HEK293 (cell line): ENCODE results near the gene RNF214.

ENCODE experiments used
- CTCF ChIA-PET: fragments of 350-600 bp; formaldehyde crosslinking; extraction: SDS; loops from one replicate; lab custom pipeline; 2021; ENCODE audit warnings: antibody characterized with exemption; lab: Yijun Ruan, JAX
- POLR2A ChIA-PET: fragments of 300-600 bp; formaldehyde crosslinking; extraction: SDS; loops from one replicate; lab custom pipeline; 2020; ENCODE audit warnings: antibody characterized with exemption, inconsistent platforms; lab: Yijun Ruan, JAX
- H3K27ac ChIP-seq: fragments of 200-500 bp; sonication (Bioruptor generic); 2 replicates; pipeline ENCODE4 v1.5.1; 2014; ENCODE audit warnings: low read depth, low read length, control low read depth, inconsistent platforms; ENCODE audit errors: extremely low read depth
- H3K36me3 ChIP-seq, 2 experiments: fragments of 200-500 bp in 1 of 2; sonication (Bioruptor generic) in 1 of 2; 1 replicate in 1 of 2; 2 replicates in 1 of 2; pipeline ENCODE4 v1.5.1; 2014 to 2017; ENCODE audit warnings: inconsistent platforms in 2 of 2, low read length in 2 of 2; ENCODE audit not compliant: control insufficient read depth in 2 of 2, insufficient read depth in 1 of 2
- H3K4me1 ChIP-seq: fragments of 200-500 bp; sonication (Bioruptor generic); 2 replicates; pipeline ENCODE4 v1.5.1; 2014; ENCODE audit warnings: mild to moderate bottlenecking, low read length, inconsistent platforms; ENCODE audit not compliant: control insufficient read depth, insufficient read depth
- H3K4me3 ChIP-seq: 2 replicates; pipeline ENCODE4 v1.5.1; 2011; ENCODE audit warnings: low read depth, mild to moderate bottlenecking, control low read depth, low read length, moderate library complexity
- H3K9me3 ChIP-seq: fragments of 200-500 bp; sonication (Bioruptor generic); 2 replicates; pipeline ENCODE4 v1.5.1; 2014; ENCODE audit warnings: low read depth, low read length, inconsistent platforms; ENCODE audit not compliant: control insufficient read depth, insufficient read depth
- BCL11A ChIP-seq: fragments of 450-650 bp; formaldehyde crosslinking; IDR thresholded peaks from 2 replicates; pipeline ENCODE4 v1.5.1; 2016; ENCODE audit warnings: low read depth, missing biosample characterization, missing genetic modification characterization
- HOXD13 ChIP-seq: sonication (generic); formaldehyde crosslinking; IDR thresholded peaks from 2 replicates; pipeline ENCODE4 v1.8.0; 2022; ENCODE audit warnings: missing genetic modification reagents, borderline replicate concordance
- KLF10 ChIP-seq: fragments of 450-650 bp; IDR thresholded peaks from 2 replicates; pipeline ENCODE4 v1.5.1; 2018; ENCODE audit warnings: missing biosample characterization, mild to moderate bottlenecking, missing genetic modification characterization
- KLF8 ChIP-seq: fragments of 450-650 bp; formaldehyde crosslinking; IDR thresholded peaks from 2 replicates; pipeline ENCODE4 v1.5.1; 2016; ENCODE audit warnings: missing biosample characterization, missing genetic modification characterization
- MEIS1 ChIP-seq: sonication (generic); formaldehyde crosslinking; IDR thresholded peaks from 2 replicates; pipeline ENCODE4 v1.8.1; 2022; ENCODE audit warnings: missing genetic modification reagents, mild to moderate bottlenecking, borderline replicate concordance
- SCRT1 ChIP-seq: fragments of 450-650 bp; formaldehyde crosslinking; IDR thresholded peaks from 2 replicates; pipeline ENCODE4 v1.5.1; 2016; ENCODE audit warnings: missing biosample characterization, missing genetic modification characterization, borderline replicate concordance
- TRIM28 ChIP-seq: IDR thresholded peaks from 2 replicates; pipeline ENCODE4 v1.6.1; 2011; ENCODE audit warnings: low read length, control low read depth, borderline replicate concordance
- WT1 ChIP-seq: fragments of 450-650 bp; formaldehyde crosslinking; IDR thresholded peaks from 2 replicates; pipeline ENCODE4 v1.5.1; 2016; ENCODE audit warnings: missing biosample characterization, missing genetic modification characterization
- ZBTB8A ChIP-seq: fragments of 450-650 bp; formaldehyde crosslinking; IDR thresholded peaks from 2 replicates; pipeline ENCODE4 v1.5.1; 2016; ENCODE audit warnings: missing biosample characterization, missing genetic modification characterization
- ZEB2 ChIP-seq: fragments of 450-650 bp; formaldehyde crosslinking; IDR thresholded peaks from 2 replicates; pipeline ENCODE4 v1.5.1; 2016; ENCODE audit warnings: missing biosample characterization, missing genetic modification characterization
- ZFP41 ChIP-seq: fragments of 450-650 bp; formaldehyde crosslinking; IDR thresholded peaks from 2 replicates; pipeline ENCODE4 v1.5.1; 2016; ENCODE audit warnings: missing biosample characterization, missing genetic modification characterization, borderline replicate concordance
- ZNF155 ChIP-seq: fragments of 450-650 bp; formaldehyde crosslinking; IDR thresholded peaks from 2 replicates; pipeline ENCODE4 v1.5.1; 2016; ENCODE audit warnings: missing biosample characterization, missing genetic modification characterization
- ZNF214 ChIP-seq: fragments of 450-650 bp; formaldehyde crosslinking; IDR thresholded peaks from 2 replicates; pipeline ENCODE4 v1.5.1; 2017; ENCODE audit warnings: missing biosample characterization, mild to moderate bottlenecking, missing genetic modification characterization, borderline replicate concordance
- ZNF335 ChIP-seq: fragments of 450-650 bp; formaldehyde crosslinking; conservative IDR thresholded peaks from 2 replicates; pipeline ENCODE4 v1.5.1; 2016; ENCODE audit warnings: missing biosample characterization, missing genetic modification characterization
- ZNF37A ChIP-seq: fragments of 450-650 bp; IDR thresholded peaks from 2 replicates; pipeline ENCODE4 v1.5.1; 2018; ENCODE audit warnings: missing biosample characterization, missing genetic modification characterization
- ZNF416 ChIP-seq: fragments of 450-650 bp; formaldehyde crosslinking; IDR thresholded peaks from 2 replicates; pipeline ENCODE4 v1.5.1; 2016; ENCODE audit warnings: missing biosample characterization, missing genetic modification characterization
- ZNF423 ChIP-seq: fragments of 450-650 bp; formaldehyde crosslinking; IDR thresholded peaks from 2 replicates; pipeline ENCODE4 v1.5.1; 2016; ENCODE audit warnings: missing biosample characterization, missing genetic modification characterization
- ZNF548 ChIP-seq: fragments of 450-650 bp; formaldehyde crosslinking; IDR thresholded peaks from 2 replicates; pipeline ENCODE4 v1.5.1; 2016; ENCODE audit warnings: missing biosample characterization, missing genetic modification characterization
- ZNF558 ChIP-seq: fragments of 450-650 bp; formaldehyde crosslinking; IDR thresholded peaks from 2 replicates; pipeline ENCODE4 v1.5.1; 2016; ENCODE audit warnings: missing biosample characterization, missing genetic modification characterization
- ZNF561 ChIP-seq: fragments of 450-650 bp; IDR thresholded peaks from 2 replicates; pipeline ENCODE4 v1.5.1; 2018; ENCODE audit warnings: missing biosample characterization, missing genetic modification characterization, borderline replicate concordance
- ZNF610 ChIP-seq: fragments of 450-650 bp; formaldehyde crosslinking; IDR thresholded peaks from 2 replicates; pipeline ENCODE4 v1.5.1; 2016; ENCODE audit warnings: missing biosample characterization, missing genetic modification characterization, borderline replicate concordance
- ZNF645 ChIP-seq: fragments of 450-650 bp; formaldehyde crosslinking; IDR thresholded peaks from 2 replicates; pipeline ENCODE4; 2016; ENCODE audit warnings: missing biosample characterization, missing genetic modification characterization
- ZNF658 ChIP-seq: fragments of 450-650 bp; formaldehyde crosslinking; IDR thresholded peaks from 2 replicates; pipeline ENCODE4; 2016; ENCODE audit warnings: missing biosample characterization, missing genetic modification characterization
- ZNF660 ChIP-seq: fragments of 450-650 bp; IDR thresholded peaks from 2 replicates; pipeline ENCODE4 v1.5.1; 2018; ENCODE audit warnings: missing biosample characterization, mild to moderate bottlenecking, missing genetic modification characterization
- ZNF776 ChIP-seq: fragments of 450-650 bp; formaldehyde crosslinking; IDR thresholded peaks from 2 replicates; pipeline ENCODE4 v1.5.0; 2017; ENCODE audit warnings: missing biosample characterization, missing genetic modification characterization, borderline replicate concordance
- ZNF792 ChIP-seq: fragments of 450-650 bp; formaldehyde crosslinking; IDR thresholded peaks from 2 replicates; pipeline ENCODE4 v1.5.1; 2016; ENCODE audit warnings: missing biosample characterization, missing genetic modification characterization
- ZNF843 ChIP-seq: fragments of 450-650 bp; formaldehyde crosslinking; IDR thresholded peaks from 2 replicates; pipeline ENCODE4 v1.5.1; 2016; ENCODE audit warnings: missing biosample characterization, missing genetic modification characterization
- TF ChIP-seq, protein P1 (sequence below): fragments of 450-650 bp; formaldehyde crosslinking; optimal IDR thresholded peaks from 2 replicates; pipeline ENCODE3; 2016; ENCODE audit warnings: missing biosample characterization, mild to moderate bottlenecking, missing genetic modification characterization
- TF ChIP-seq, protein P2 (sequence below): fragments of 450-650 bp; formaldehyde crosslinking; IDR thresholded peaks from 2 replicates; pipeline ENCODE4 v1.5.1; 2016; ENCODE audit warnings: missing biosample characterization, missing genetic modification characterization
- TF ChIP-seq, protein P3 (sequence below): fragments of 450-650 bp; formaldehyde crosslinking; IDR thresholded peaks from 2 replicates; pipeline ENCODE4 v1.5.1; 2017; ENCODE audit warnings: missing biosample characterization, missing genetic modification characterization

Gene RNF214

GRCh38 chr11:117187428-117187798 lies 45.1 kb upstream of the RNF214 start (continued):
- TF ChIP-seq ZNF610 (tag by site-specific recombination), result no peak
- no peak for TF ChIP-seq ZNF843 (tag by site-specific recombination)
- TF ChIP-seq ZNF423 (tag by site-specific recombination), result no peak
- TF ChIP-seq ZNF416, result no peak
- TF ChIP-seq, all 188 proteins: peak for 0

DNA sequence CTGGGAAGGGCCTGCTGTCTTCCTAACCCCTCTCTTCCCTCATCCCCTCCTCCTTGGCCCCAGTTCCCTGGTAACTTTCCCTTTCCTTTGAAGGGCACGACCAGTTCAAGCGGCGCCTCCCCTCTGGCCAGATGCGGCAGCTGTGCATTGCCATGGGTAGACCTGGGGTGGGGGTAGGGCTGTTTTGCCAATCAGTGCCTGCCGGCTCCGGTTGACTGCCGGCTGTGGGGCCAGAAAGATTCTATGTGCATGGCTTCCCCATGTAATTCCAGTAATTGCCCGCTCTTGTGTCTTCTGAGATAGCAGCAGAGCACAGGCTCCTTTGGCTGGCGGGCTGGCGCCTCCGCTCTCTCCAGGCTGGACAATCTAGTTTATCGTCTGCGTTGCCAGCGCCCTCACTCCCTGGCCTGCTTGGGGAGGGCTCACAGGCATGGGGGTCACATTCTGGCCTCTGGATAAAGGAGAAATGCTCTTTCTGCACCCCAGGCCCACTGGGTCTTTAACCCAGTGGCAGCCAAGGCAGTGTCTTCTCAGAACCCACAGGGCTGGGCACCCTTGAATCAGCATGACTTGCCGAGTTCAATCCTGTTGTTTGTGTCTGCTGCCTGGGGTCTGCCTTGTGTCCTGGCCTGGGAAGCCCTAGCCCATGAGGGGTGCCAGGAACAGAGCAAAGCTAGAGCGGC lies 44.5 kb upstream of the RNF214 start:
- Histone ChIP-seq H3K36me3 (peaks cover 0 to 79% of the 10 kb centered on the region in 2 experiments; a peak in 1 of 3 replicates), H3K4me1 (no peaks in the 10 kb centered on the region), H3K27ac (no peak overlapping the region), H3K4me3 (no peak overlapping the region), H3K9me3 (no peaks in the 10 kb centered on the region)
- ChIA-PET CTCF (interaction anchor here (1.1 kb wide), 1 partner anchor 34 kb away, joined by 3 read pairs; no protein-coding TSS in a partner anchor), POLR2A (no interaction called here)
- TF ChIP-seq MEIS1 (CRISPR knock-in tag), result no peak
- TF ChIP-seq ZNF792, result no peak
- TF ChIP-seq WT1 (tag by site-specific recombination), result no peak
- no peak for TF ChIP-seq ZNF214 (tag by site-specific recombination)
- TF ChIP-seq ZNF335 (tag by site-specific recombination), result no peak
- TF ChIP-seq ZNF645, result no peak
- TF ChIP-seq ZEB2 (tag by site-specific recombination), result no peak
- TF ChIP-seq SCRT1 (tag by site-specific recombination), result no peak
- no peak for TF ChIP-seq BCL11A
- TF ChIP-seq ZFP41 (tag by site-specific recombination), result no peak
- TF ChIP-seq ZNF658 (tag by site-specific recombination), result no peak
- no peak for TF ChIP-seq HOXD13 (CRISPR knock-in tag)

GRCh38 chr11:117188620-117189081 lies 43.8 kb upstream of the RNF214 start:
- Histone ChIP-seq H3K4me1 (no peaks in the 10 kb centered on the region), H3K4me3 (no peak overlapping the region), H3K9me3 (no peaks in the 10 kb centered on the region), H3K27ac (no peak overlapping the region), H3K36me3 (peaks cover 0 to 84% of the 10 kb centered on the region in 2 experiments; a peak in 1 of 3 replicates)
- ChIA-PET CTCF (interaction anchor here (1.1 kb wide), 1 partner anchor 33 kb away, joined by 3 read pairs; no protein-coding TSS in a partner anchor), POLR2A (interaction anchor here (0.9 kb wide), 1 partner anchor 8 kb away, joined by 3 read pairs; no protein-coding TSS in a partner anchor)
- TF ChIP-seq ZNF37A, result no peak
- TF ChIP-seq, protein P1, sequence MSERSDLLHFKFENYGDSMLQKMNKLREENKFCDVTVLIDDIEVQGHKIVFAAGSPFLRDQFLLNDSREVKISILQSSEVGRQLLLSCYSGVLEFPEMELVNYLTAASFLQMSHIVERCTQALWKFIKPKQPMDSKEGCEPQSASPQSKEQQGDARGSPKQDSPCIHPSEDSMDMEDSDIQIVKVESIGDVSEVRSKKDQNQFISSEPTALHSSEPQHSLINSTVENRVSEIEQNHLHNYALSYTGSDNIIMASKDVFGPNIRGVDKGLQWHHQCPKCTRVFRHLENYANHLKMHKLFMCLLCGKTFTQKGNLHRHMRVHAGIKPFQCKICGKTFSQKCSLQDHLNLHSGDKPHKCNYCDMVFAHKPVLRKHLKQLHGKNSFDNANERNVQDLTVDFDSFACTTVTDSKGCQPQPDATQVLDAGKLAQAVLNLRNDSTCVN, result no peak
- no peak for TF ChIP-seq ZNF561 (tag by site-specific recombination)
- TF ChIP-seq, protein P2, sequence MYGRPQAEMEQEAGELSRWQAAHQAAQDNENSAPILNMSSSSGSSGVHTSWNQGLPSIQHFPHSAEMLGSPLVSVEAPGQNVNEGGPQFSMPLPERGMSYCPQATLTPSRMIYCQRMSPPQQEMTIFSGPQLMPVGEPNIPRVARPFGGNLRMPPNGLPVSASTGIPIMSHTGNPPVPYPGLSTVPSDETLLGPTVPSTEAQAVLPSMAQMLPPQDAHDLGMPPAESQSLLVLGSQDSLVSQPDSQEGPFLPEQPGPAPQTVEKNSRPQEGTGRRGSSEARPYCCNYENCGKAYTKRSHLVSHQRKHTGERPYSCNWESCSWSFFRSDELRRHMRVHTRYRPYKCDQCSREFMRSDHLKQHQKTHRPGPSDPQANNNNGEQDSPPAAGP (tag by site-specific recombination), result no peak
- TF ChIP-seq KLF10 (tag by site-specific recombination), result no peak
- TF ChIP-seq ZNF155 (tag by site-specific recombination), result no peak
- TF ChIP-seq ZNF660 (tag by site-specific recombination), result no peak
- TF ChIP-seq KLF8, result no peak
- no peak for TF ChIP-seq ZNF548 (tag by site-specific recombination)
- TF ChIP-seq ZEB2 (tag by site-specific recombination), result no peak
- TF ChIP-seq TRIM28, result no peak
- TF ChIP-seq ZNF423 (tag by site-specific recombination), result no peak
- no peak for TF ChIP-seq ZNF776 (tag by site-specific recombination)
- no peak for TF ChIP-seq ZNF558 (tag by site-specific recombination)
- TF ChIP-seq, protein P3, sequence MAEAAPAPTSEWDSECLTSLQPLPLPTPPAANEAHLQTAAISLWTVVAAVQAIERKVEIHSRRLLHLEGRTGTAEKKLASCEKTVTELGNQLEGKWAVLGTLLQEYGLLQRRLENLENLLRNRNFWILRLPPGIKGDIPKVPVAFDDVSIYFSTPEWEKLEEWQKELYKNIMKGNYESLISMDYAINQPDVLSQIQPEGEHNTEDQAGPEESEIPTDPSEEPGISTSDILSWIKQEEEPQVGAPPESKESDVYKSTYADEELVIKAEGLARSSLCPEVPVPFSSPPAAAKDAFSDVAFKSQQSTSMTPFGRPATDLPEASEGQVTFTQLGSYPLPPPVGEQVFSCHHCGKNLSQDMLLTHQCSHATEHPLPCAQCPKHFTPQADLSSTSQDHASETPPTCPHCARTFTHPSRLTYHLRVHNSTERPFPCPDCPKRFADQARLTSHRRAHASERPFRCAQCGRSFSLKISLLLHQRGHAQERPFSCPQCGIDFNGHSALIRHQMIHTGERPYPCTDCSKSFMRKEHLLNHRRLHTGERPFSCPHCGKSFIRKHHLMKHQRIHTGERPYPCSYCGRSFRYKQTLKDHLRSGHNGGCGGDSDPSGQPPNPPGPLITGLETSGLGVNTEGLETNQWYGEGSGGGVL (tag by site-specific recombination), result no peak
- no peak for TF ChIP-seq ZNF792
- TF ChIP-seq ZBTB8A, result no peak
